Heart right ventricle (tissue), 16 donors: ENCODE measurements around the gene CHTF18. TPM values are rescaled to one million over a fixed set of nuclear protein-coding genes. Genes with fewer than 3 reads are reported as not detected.

Experiments used
- ATAC-seq, 8 donors: fragments of 200-7000 bp; cut with Tn5 transposase; one replicate each; pipeline ENCODE4 v1.9.1; 2020; ENCODE audit warnings: mild to moderate bottlenecking in 8 of 8, moderate library complexity in 8 of 8, moderate number of reproducible peaks in 1 of 8
- DNase-seq, 2 donors: peaks; one replicate each; pipeline ENCODE4 v3.0.0-alpha.2; 2020
- H3K27ac ChIP-seq, 10 donors: fragments of 200-600 bp; sonication (generic) in 2 of 10; one replicate each; pipeline versions ENCODE4 v1.5.0 to v1.8.0; 2020 to 2022; ENCODE audit warnings: mild to moderate bottlenecking in 3 of 10
- H3K27me3 ChIP-seq, 7 donors: fragments of 200-600 bp; one replicate each; pipeline ENCODE4 v1.8.0; 2021 to 2022; ENCODE audit warnings: mild to moderate bottlenecking in 2 of 7
- H3K36me3 ChIP-seq, 9 donors: fragments of 200-600 bp; sonication (generic) in 1 of 9; one replicate each; pipeline versions ENCODE4 v1.5.0 to v1.8.0; 2020 to 2022; ENCODE audit warnings: mild to moderate bottlenecking in 2 of 9
- H3K4me1 ChIP-seq, 9 donors: fragments of 200-600 bp; sonication (generic) in 1 of 9; one replicate each; pipeline versions ENCODE4 v1.5.0 to v1.8.0; 2020 to 2022; ENCODE audit warnings: mild to moderate bottlenecking in 4 of 9
- H3K4me3 ChIP-seq, 10 donors: fragments of 200-600 bp; sonication (generic) in 2 of 10; one replicate each; pipeline versions ENCODE4 v1.5.0 to v1.8.0; 2020 to 2022; ENCODE audit warnings: mild to moderate bottlenecking in 7 of 10, moderate library complexity in 2 of 10
- H3K9me3 ChIP-seq, 11 donors: fragments of 200-600 bp in 10 of 11; sonication (generic) in 2 of 11; one replicate each; pipeline versions ENCODE4 v1.5.0 to v1.8.0; 2013 to 2022; ENCODE audit warnings: mild to moderate bottlenecking in 2 of 11, control low read depth in 1 of 11, moderate library complexity in 1 of 11
- WGBS, 2 donors: extraction: QIAGEN DNeasy Blood & Tissue Kit; methylation state at CpG; one replicate each; pipeline ENCODE4 v1.1.7; 2013; ENCODE audit warnings: inconsistent platforms in 1 of 2; 5-methylcytosine and 5-hydroxymethylcytosine counted together
- intact Hi-C, 10 donors: fragments of 100-400 bp; cut with DNase I; formaldehyde crosslinking; loops; one replicate each; pipeline versions ENCODE4 v1.11.1 to v1.14.2; 2022
- polyA plus RNA-seq, 2 donors: library from polyadenylated mRNA; stranded (reverse); fragments of 200-250 nt; gene quantifications; one replicate each; pipeline ENCODE4 v1.2.3, GENCODE V29; 2013
- total RNA-seq, 10 donors: library from RNA; stranded (reverse); fragmentation: NEBNext Ultra II Directional in 3 of 10; extraction: Animal tissue kit (Norgen Biotek cat#: 25700) in 3 of 10; gene quantifications; one replicate each; pipeline versions ENCODE4 v1.2.1 to v1.2.4, GENCODE V29; 2021 to 2023
- TF ChIP-seq, protein P1 (sequence below), 9 donors: fragments of 200-600 bp; sonication (generic) in 2 of 9; IDR thresholded peaks; one replicate each; pipeline versions ENCODE4 v1.5.0 to v1.8.0; 2021 to 2022; ENCODE audit warnings: antibody characterized with exemption in 9 of 9, mild to moderate bottlenecking in 5 of 9, moderate library complexity in 1 of 9
- donor health status: Arrhythmogenic right ventricular cardiomyopathy.
- donor health status: ischemic (EF 13 %, LVEDD 7.1; RV severe dilation, severe dysfunction).
- donor health status: healthy with polysubstance abuse.
- donor health status: DM: no; HTN: yes; CAD: no.
- donor health status: DM: no; HTN: no; CAD: no.
- donor health status: ischemic (EF 25% LVEDD 6.9; RV normal size, moderate dysfunction).
- donor health status: ischemic (EF 25% LVEDD 5.7; RV mildly dilated, moderate dysfunction).
- donor health status: healthy.
- donor health status: DM: yes; HTN: yes; CAD: no.
- donor health status: Ischemic cardiomyopathy.
- donor health status: ischemic (EF 35%, LVEDD 5.7; RV mildly dilated, moderate dysfunction).
- donor health status: nonischemic (EF 11% LVEDD 7.7; RV severe dilation, severe dysfunction).
- donor health status: DM: yes; HTN: yes; CAD: no.
- donor health status: PGD.
- donor health status: ischemic (EF 29% LVEDD 5.4; RV normal size, mild dysfunction).
- donor health status: nonischemic (EF 23%, LVEDD 6.1; RV moderate dilation, normal function).

CHTF18 gene
- total and polyA plus RNA-seq, 12 donors = 2.8 to 8.2 (median 5.8) TPM

DNA sequence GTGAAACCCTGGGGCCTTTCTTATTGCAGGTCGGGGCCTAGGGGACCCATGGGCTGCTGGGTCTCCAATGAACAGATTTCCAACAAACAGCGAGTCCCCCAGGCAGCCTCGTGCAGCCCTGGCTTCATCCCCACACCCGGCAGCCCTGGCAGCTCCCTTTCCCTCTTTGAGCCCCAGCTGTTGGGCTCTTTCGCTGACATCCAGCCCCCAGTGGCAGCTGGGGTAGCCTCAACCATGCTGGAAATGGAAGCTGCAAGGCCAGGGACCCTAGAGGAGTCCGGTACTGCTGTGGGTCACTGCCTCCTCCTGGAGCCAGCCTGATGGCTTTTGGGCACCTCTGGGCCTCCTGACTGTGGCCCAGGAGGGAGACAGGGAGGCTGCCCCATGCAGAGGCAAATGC is 6.2 kb upstream of the CHTF18 start:
- WGBS, 2 donors = 54 to 60% methylated on average over 6 of the region's 6 CpGs
- Histone ChIP-seq H3K4me3 (no peak overlapping the region), H3K27me3 (peaks cover 4 to 47% (median 44%) of the 10 kb centered on the region in 7 donors), H3K27ac (no peak overlapping the region), H3K9me3 (no peaks in the 10 kb centered on the region), H3K36me3 (peaks cover 0 to 17% (median 0%) of the 10 kb centered on the region in 9 donors), H3K4me1 (peaks cover 4 to 24% (median 10%) of the 10 kb centered on the region in 9 donors)
- ATAC-seq = no peak
- DNase-seq = no peak
- intact Hi-C loops = loop anchor here in 1 of 10 donors (5.0 kb wide), 1 partner anchor 70 kb away; no protein-coding TSS in a partner anchor
- TF ChIP-seq, protein P1, sequence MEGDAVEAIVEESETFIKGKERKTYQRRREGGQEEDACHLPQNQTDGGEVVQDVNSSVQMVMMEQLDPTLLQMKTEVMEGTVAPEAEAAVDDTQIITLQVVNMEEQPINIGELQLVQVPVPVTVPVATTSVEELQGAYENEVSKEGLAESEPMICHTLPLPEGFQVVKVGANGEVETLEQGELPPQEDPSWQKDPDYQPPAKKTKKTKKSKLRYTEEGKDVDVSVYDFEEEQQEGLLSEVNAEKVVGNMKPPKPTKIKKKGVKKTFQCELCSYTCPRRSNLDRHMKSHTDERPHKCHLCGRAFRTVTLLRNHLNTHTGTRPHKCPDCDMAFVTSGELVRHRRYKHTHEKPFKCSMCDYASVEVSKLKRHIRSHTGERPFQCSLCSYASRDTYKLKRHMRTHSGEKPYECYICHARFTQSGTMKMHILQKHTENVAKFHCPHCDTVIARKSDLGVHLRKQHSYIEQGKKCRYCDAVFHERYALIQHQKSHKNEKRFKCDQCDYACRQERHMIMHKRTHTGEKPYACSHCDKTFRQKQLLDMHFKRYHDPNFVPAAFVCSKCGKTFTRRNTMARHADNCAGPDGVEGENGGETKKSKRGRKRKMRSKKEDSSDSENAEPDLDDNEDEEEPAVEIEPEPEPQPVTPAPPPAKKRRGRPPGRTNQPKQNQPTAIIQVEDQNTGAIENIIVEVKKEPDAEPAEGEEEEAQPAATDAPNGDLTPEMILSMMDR (IDR thresholded peaks at IDR 0.05) = no peak

DNA sequence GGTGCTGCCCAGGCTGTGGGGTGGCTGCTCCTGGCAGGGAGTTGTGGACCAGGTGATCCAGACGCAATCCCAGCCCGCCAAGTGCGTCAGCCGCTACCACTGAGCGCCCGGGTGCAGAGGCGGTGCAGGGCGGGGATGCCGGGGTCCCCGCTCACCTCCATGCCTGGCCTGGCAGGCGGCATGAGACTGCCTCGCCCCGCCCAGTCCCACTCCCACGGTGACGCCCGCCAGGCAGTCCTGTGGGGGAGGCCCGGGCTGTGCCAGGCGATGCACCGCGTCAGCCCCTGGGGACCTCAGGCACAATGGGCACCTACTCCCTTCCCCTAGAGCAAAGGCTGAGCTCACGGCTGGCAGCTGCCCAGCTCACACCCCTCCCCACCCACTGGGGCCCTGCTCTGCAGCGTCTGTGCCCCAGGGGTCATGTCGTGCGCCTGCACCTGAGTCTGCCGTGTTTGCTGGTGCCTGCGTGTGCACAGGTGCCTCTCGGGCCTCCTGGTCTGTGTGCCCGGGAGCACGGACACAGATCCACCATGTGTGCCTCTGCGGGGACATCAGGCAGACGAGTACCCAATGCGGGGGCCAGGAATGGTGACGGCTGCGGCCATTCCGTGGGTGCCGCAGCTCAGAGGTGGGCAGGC is 5.5 kb upstream of the CHTF18 start:
- no peak for ATAC-seq
- Histone ChIP-seq H3K9me3 (no peaks in the 10 kb centered on the region), H3K36me3 (peaks cover 0 to 17% (median 0%) of the 10 kb centered on the region in 9 donors), H3K27ac (no peak overlapping the region), H3K4me1 (peaks cover 8 to 30% (median 15%) of the 10 kb centered on the region in 9 donors), H3K4me3 (no peak overlapping the region), H3K27me3 (peaks cover 4 to 47% (median 41%) of the 10 kb centered on the region in 7 donors)
- no peak for DNase-seq
- intact Hi-C loops = loop anchor here in 1 of 10 donors (5.0 kb wide), 1 partner anchor 71 kb away; no protein-coding TSS in a partner anchor
- TF ChIP-seq, protein P1 (IDR thresholded peaks at IDR 0.05) = no peak
- WGBS, 2 donors = 76 to 78% methylated on average over 36 of the region's 36 CpGs

DNA sequence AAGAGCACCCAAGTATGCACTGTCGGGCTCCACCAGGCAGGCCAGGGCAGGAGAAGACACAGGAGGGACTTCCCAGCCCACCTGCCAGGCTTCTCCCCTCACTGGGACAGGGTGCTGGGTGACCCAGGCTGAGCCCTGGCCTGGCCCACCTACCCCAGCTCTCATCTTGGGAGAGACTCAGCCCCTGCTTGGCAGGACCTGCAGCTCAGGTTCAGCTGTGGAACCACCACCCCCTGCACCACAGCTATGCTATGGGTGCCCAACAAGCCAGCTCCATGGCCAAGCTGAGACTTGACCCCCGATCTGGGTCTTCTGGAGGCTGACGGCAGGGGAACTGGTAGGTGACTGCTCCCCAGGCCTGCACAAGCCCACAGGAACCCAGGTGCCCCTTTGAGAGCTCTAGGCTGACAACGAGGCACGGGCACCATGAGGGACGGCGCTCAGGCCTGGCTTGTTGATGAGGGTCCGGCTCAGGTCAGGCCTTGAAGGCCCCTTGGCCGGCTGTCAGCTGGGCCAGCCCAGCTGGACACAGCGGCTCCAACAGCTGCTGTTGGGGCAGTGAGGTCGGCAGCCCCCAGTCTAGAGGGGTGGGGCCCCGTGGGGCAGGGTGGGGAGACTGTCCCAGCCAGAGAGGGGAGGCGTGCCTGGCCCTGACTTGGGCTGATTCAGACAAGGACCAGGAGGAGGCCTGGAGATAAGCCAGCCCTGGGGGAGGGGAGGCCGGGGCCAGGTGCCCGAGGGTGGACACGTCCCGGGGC is 4.8 kb upstream of the CHTF18 start:
- peaks cover 0 to 17% (median 0%) of the 10 kb centered on the region in 9 donors for H3K36me3 ChIP-seq
- WGBS, 2 donors = 27 to 31% methylated on average over 17 of the region's 17 CpGs
- peaks cover 8 to 31% (median 18%) of the 10 kb centered on the region in 9 donors for H3K4me1 ChIP-seq
- intact Hi-C loops = loop anchor here in 1 of 10 donors (5.0 kb wide), 1 partner anchor 71 kb away; no protein-coding TSS in a partner anchor
- H3K4me3 ChIP-seq = no peak overlapping the region
- no peak overlapping the region for H3K27ac ChIP-seq
- DNase-seq (no peak), ATAC-seq (no peak)
- H3K27me3 ChIP-seq = peaks cover 4 to 43% (median 36%) of the 10 kb centered on the region in 7 donors
- no peaks in the 10 kb centered on the region for H3K9me3 ChIP-seq
- TF ChIP-seq, protein P1 (IDR thresholded peaks at IDR 0.05) = no peak

DNA sequence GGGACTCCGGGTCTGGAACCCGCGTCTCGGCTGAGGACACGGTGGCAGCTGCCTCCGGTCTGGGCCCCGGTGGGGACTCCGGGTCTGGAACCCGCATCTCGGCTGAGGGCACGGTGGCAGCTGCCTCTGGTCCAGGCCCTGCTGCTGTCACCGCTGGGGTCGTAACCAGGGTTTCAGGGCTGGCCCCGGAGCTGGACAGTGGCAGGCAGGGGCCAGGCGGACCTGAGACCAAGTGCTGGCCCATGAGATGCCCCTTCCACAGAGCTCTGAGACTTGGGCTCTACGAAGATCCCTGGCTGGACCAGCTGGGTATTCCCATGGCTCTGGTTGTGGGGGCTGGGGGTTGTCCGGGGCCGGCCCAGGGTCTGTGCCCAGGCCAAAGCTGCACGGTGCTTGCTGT is 4.0 kb upstream of the CHTF18 start:
- WGBS, 2 donors = 86 to 87% methylated on average over 19 of the region's 19 CpGs

More for the DNA sequence above, 4.0 kb upstream of the CHTF18 start:
- H3K36me3 ChIP-seq = peaks cover 0 to 17% (median 0%) of the 10 kb centered on the region in 9 donors
- no peak overlapping the region for H3K4me3 ChIP-seq
- no peak for DNase-seq
- no peak for ATAC-seq
- intact Hi-C loops = loop anchor here in 1 of 10 donors (5.0 kb wide), 1 partner anchor 72 kb away; no protein-coding TSS in a partner anchor
- H3K27ac ChIP-seq = no peak overlapping the region
- no peaks in the 10 kb centered on the region for H3K9me3 ChIP-seq
- peaks cover 4 to 34% (median 32%) of the 10 kb centered on the region in 7 donors for H3K27me3 ChIP-seq
- TF ChIP-seq, protein P1 (IDR thresholded peaks at IDR 0.05) = no peak
- H3K4me1 ChIP-seq = peaks cover 12 to 39% (median 26%) of the 10 kb centered on the region in 9 donors
